H1 (cell line): Measurements from ENCODE around the gene AHRR. TPM values are rescaled to one million over a fixed set of nuclear protein-coding genes. Genes with fewer than 3 reads are reported as not detected.

Experiments used
- CTCF ChIA-PET: fragments of 300-600 bp; sonication (Branson Sonifier 250); formaldehyde crosslinking; loops from one replicate; lab custom pipeline; 2021; ENCODE audit not compliant: partially characterized antibody; lab: Charles Lee
- POLR2A ChIA-PET: fragments of 300-600 bp; sonication (Branson Sonifier 250); formaldehyde crosslinking; loops from one replicate; lab custom pipeline; 2021; ENCODE audit warnings: inconsistent platforms; ENCODE audit not compliant: partially characterized antibody; lab: Charles Lee
- DNase-seq, 2 experiments: peaks; one replicate each; pipeline versions ENCODE4 v3.0.0 to v3.0.0-alpha.2; 2010 to 2022; ENCODE audit warnings: low spot score in 2 of 2, low read depth in 1 of 2, mixed read lengths in 1 of 2
- FAIRE-seq: peaks from 2 replicates; lab custom pipeline; 2011; peaks lifted over from hg19 to GRCh38; lab: Jason Lieb, UNC
- H2AFZ ChIP-seq: 2 replicates; pipeline ENCODE4 v1.8.1; 2012; ENCODE audit warnings: low read length, inconsistent platforms
- H2AK5ac ChIP-seq: 2 replicates; pipeline ENCODE4 v1.6.1; 2013; ENCODE audit warnings: low read depth, low read length
- H2BK120ac ChIP-seq: replicated peaks from 2 replicates; pipeline ENCODE3; 2013; ENCODE audit warnings: low read depth, low read length, inconsistent platforms
- H2BK12ac ChIP-seq: 2 replicates; pipeline ENCODE4 v1.6.1; 2013; ENCODE audit warnings: low read depth, low read length
- H2BK15ac ChIP-seq: 2 replicates; pipeline ENCODE4 v1.6.1; 2013; ENCODE audit warnings: low read length
- H2BK20ac ChIP-seq: 2 replicates; pipeline ENCODE4 v1.6.1; 2013; ENCODE audit warnings: low read length
- H2BK5ac ChIP-seq: 2 replicates; pipeline ENCODE4 v1.6.1; 2013; ENCODE audit warnings: low read depth, low read length
- H3K14ac ChIP-seq: 2 replicates; pipeline ENCODE4 v1.6.1; 2013; ENCODE audit warnings: inconsistent platforms; ENCODE audit not compliant: insufficient read length
- H3K18ac ChIP-seq: 2 replicates; pipeline ENCODE4 v1.6.1; 2013; ENCODE audit warnings: low read length; ENCODE audit errors: extremely low read depth
- H3K23ac ChIP-seq: 2 replicates; pipeline ENCODE4 v1.6.1; 2013; ENCODE audit warnings: inconsistent platforms; ENCODE audit not compliant: insufficient read length
- H3K23me2 ChIP-seq: 2 replicates; pipeline ENCODE4 v1.6.1; 2013; ENCODE audit warnings: low read depth, low read length
- H3K27ac ChIP-seq: 2 replicates; pipeline ENCODE4 v1.6.1; 2011; ENCODE audit warnings: low read depth, low read length, inconsistent platforms
- H3K27me3 ChIP-seq, 4 experiments: replicated peaks in 1 of 4; 1 replicate in 1 of 4; 2 replicates in 3 of 4; pipeline versions ENCODE4 v1.6.1 to v1.8.1; 2011 to 2013; ENCODE audit warnings: low read length in 3 of 4, mild to moderate bottlenecking in 3 of 4, inconsistent platforms in 2 of 4, mixed read lengths in 2 of 4, moderate library complexity in 1 of 4; ENCODE audit not compliant: control insufficient read depth in 3 of 4, insufficient read depth in 3 of 4; ENCODE audit errors: extremely low read depth in 1 of 4
- H3K36me3 ChIP-seq, 4 experiments: 2 replicates each; pipeline versions ENCODE4 v1.6.1 to v1.8.1; 2011 to 2013; ENCODE audit warnings: mild to moderate bottlenecking in 4 of 4, low read length in 3 of 4, moderate library complexity in 2 of 4, control low read depth in 1 of 4, inconsistent platforms in 1 of 4; ENCODE audit not compliant: insufficient read depth in 4 of 4, control insufficient read depth in 2 of 4
- H3K4ac ChIP-seq: replicated peaks from 2 replicates; pipeline ENCODE3; 2013; ENCODE audit warnings: low read length, low read depth, mixed read lengths, inconsistent platforms; ENCODE audit not compliant: insufficient read length
- H3K4me1 ChIP-seq, 4 experiments: replicated peaks in 1 of 4; 1 replicate in 1 of 4; 2 replicates in 3 of 4; pipeline versions ENCODE4 v1.6.1 to v1.8.1; 2011 to 2013; ENCODE audit warnings: low read length in 3 of 4, inconsistent platforms in 2 of 4, mixed read lengths in 1 of 4; ENCODE audit not compliant: insufficient read depth in 4 of 4, control insufficient read depth in 3 of 4
- H3K4me2 ChIP-seq, 2 experiments: 2 replicates each; pipeline versions ENCODE4 v1.6.1 to v1.8.1; 2011 to 2013; ENCODE audit warnings: low read depth in 2 of 2, low read length in 2 of 2, control low read depth in 1 of 2, inconsistent platforms in 1 of 2, mild to moderate bottlenecking in 1 of 2; ENCODE audit not compliant: insufficient read depth in 1 of 2
- H3K4me3 ChIP-seq, 4 experiments: fragments of 200-600, 300-600 bp in 1 of 4; sonication (generic), shearing (Covaris generic), sonication (Bioruptor Twin) in 1 of 4; 2 replicates each; pipeline versions ENCODE4 v1.5.1 to v1.8.1; 2011 to 2016; ENCODE audit warnings: low read length in 4 of 4, low read depth in 3 of 4, control low read depth in 2 of 4, inconsistent platforms in 2 of 4, mild to moderate bottlenecking in 2 of 4, mixed read lengths in 1 of 4, moderate library complexity in 1 of 4; ENCODE audit not compliant: insufficient read depth in 2 of 4; ENCODE audit errors: extremely low read depth in 1 of 4
- H3K56ac ChIP-seq: replicated peaks from 2 replicates; pipeline ENCODE3; 2013; ENCODE audit warnings: low read depth, mild to moderate bottlenecking, mixed read lengths, low read length, inconsistent platforms; ENCODE audit not compliant: insufficient read length
- H3K79me1 ChIP-seq: 2 replicates; pipeline ENCODE4 v1.6.1; 2013; ENCODE audit warnings: low read depth, low read length, control low read depth
- H3K79me2 ChIP-seq, 2 experiments: 2 replicates each; pipeline versions ENCODE4 v1.6.1 to v1.8.1; 2012 to 2013; ENCODE audit warnings: low read length in 2 of 2, mild to moderate bottlenecking in 2 of 2, inconsistent platforms in 1 of 2; ENCODE audit not compliant: insufficient read depth in 2 of 2, control insufficient read depth in 1 of 2
- H3K9ac ChIP-seq, 4 experiments: replicated peaks in 1 of 4; 1 replicate in 1 of 4; 2 replicates in 3 of 4; pipeline versions ENCODE4 v1.6.1 to v1.8.1; 2011 to 2013; ENCODE audit warnings: low read depth in 3 of 4, low read length in 3 of 4, control low read depth in 2 of 4, mild to moderate bottlenecking in 2 of 4, moderate library complexity in 2 of 4, inconsistent platforms in 1 of 4; ENCODE audit errors: extremely low read depth in 1 of 4
- H3K9me3 ChIP-seq, 2 experiments: 2 replicates each; pipeline versions ENCODE4 v1.6.1 to v1.8.1; 2012 to 2013; ENCODE audit warnings: mild to moderate bottlenecking in 2 of 2, moderate library complexity in 2 of 2, control low read depth in 1 of 2, inconsistent platforms in 1 of 2, low read depth in 1 of 2, low read length in 1 of 2, mixed read lengths in 1 of 2; ENCODE audit not compliant: insufficient read depth in 2 of 2
- H4K20me1 ChIP-seq, 2 experiments: replicated peaks in 1 of 2; 2 replicates each; pipeline versions ENCODE3 to v1.8.1; 2011 to 2013; ENCODE audit warnings: inconsistent platforms in 2 of 2, low read length in 2 of 2, mild to moderate bottlenecking in 1 of 2; ENCODE audit not compliant: insufficient read depth in 2 of 2, control insufficient read depth in 1 of 2
- H4K5ac ChIP-seq: 2 replicates; pipeline ENCODE4 v1.6.1; 2013; ENCODE audit warnings: low read length, low read depth, mixed read lengths, inconsistent platforms; ENCODE audit not compliant: insufficient read length
- H4K8ac ChIP-seq: 2 replicates; pipeline ENCODE4 v1.8.0; 2013; ENCODE audit warnings: mild to moderate bottlenecking, moderate library complexity, low read length, inconsistent platforms; ENCODE audit not compliant: insufficient read depth; ENCODE audit errors: extremely low read depth
- H4K91ac ChIP-seq: replicated peaks from 2 replicates; pipeline ENCODE3; 2013; ENCODE audit warnings: low read length, mixed read lengths, inconsistent platforms; ENCODE audit not compliant: insufficient read length
- MAX ChIP-seq: IDR thresholded peaks from 2 replicates; pipeline ENCODE4 v1.6.1; 2012; ENCODE audit warnings: inconsistent platforms
- RAD21 ChIP-seq, 2 experiments: IDR thresholded peaks in 1 of 2; conservative IDR thresholded peaks in 1 of 2; 2 replicates each; pipeline ENCODE4 v1.6.1; 2011; ENCODE audit warnings: low read depth in 2 of 2, low read length in 2 of 2, improper control_type of control experiment in 1 of 2, inconsistent platforms in 1 of 2, mild to moderate bottlenecking in 1 of 2, moderate library complexity in 1 of 2
- USF2 ChIP-seq: IDR thresholded peaks from 2 replicates; pipeline ENCODE4 v1.6.1; 2011; ENCODE audit warnings: low read length, improper control_type of control experiment
- WGBS, 2 experiments: shearing (Covaris generic) in 1 of 2; methylation state at CpG; one replicate each; pipeline versions ENCODE4 v1.1.6 to v1.1.7; 2013 to 2015; ENCODE audit warnings: low lambda C conversion rate in 2 of 2, mixed read lengths in 2 of 2, inconsistent platforms in 1 of 2, low coverage in 1 of 2, missing lambda C conversion rate in 1 of 2; ENCODE audit not compliant: insufficient replicate concordance in 2 of 2, insufficient coverage in 1 of 2, insufficient read length in 1 of 2; ENCODE audit errors: extremely low coverage in 1 of 2, missing lambda C conversion rate in 1 of 2; 5-methylcytosine and 5-hydroxymethylcytosine counted together
- polyA plus RNA-seq, 7 experiments: library from polyadenylated mRNA; depleted of rRNA in 3 of 7; stranded (reverse) in 5 of 7; unstranded in 2 of 7; fragments of >200 nt in 5 of 7; fragments of 200-250 nt in 2 of 7; gene quantifications; 1 replicate in 5 of 7; 2 replicates in 1 of 7; 4 replicates in 1 of 7; pipeline versions ENCODE4 v1.2.1 to v1.2.3, GENCODE V29; 2011 to 2013; ENCODE audit warnings: missing spikeins in 2 of 7, mixed read lengths in 2 of 7
- total RNA-seq: library from RNA; stranded (reverse); fragmentation: NEBNext Ultra II Directional; extraction: Animal tissue kit (Norgen Biotek cat#: 25700); gene quantifications from 2 replicates; pipeline ENCODE4 v1.2.1, GENCODE V29; 2021

The AHRR gene
- total and polyA plus RNA-seq, 2 of the 8 experiments (the other 6 are each of a cell fraction or from before 2014, with no cell fraction given): 0.41 to 0.80 TPM

- no peak overlapping the region for H2AFZ ChIP-seq
- H2BK20ac ChIP-seq: no peak overlapping the region
- no peak overlapping the region for H3K23ac ChIP-seq
- no peaks in the 10 kb centered on the region for H4K20me1 ChIP-seq
- H3K56ac ChIP-seq: no peak overlapping the region
- H2BK5ac ChIP-seq: no peak overlapping the region
- H2AK5ac ChIP-seq: no peak overlapping the region
- no peak overlapping the region for H3K4ac ChIP-seq
- no peak overlapping the region for H3K18ac ChIP-seq
- no peak overlapping the region for H4K5ac ChIP-seq
- H3K4me2 ChIP-seq: no peak overlapping the region
- H3K79me2 ChIP-seq: no peaks in the 10 kb centered on the region
- DNase-seq: no peak
- no peak overlapping the region for H2BK12ac ChIP-seq
- H3K9ac ChIP-seq: no peak overlapping the region
- no peak for FAIRE-seq
- WGBS, 2 experiments: 89% methylated on average over 14 of the region's 18 CpGs; no CpG with 5 or more reads in 1 of the 2 experiments
- no peak overlapping the region for H4K91ac ChIP-seq
- H3K27me3 ChIP-seq: peaks cover 0 to 2% (median 0%) of the 10 kb centered on the region in 4 experiments; a peak in 1 of 7 replicates
- no peaks in the 10 kb centered on the region for H3K36me3 ChIP-seq
- H3K23me2 ChIP-seq: no peaks in the 10 kb centered on the region
- no peaks in the 10 kb centered on the region for H3K79me1 ChIP-seq
- H3K4me3 ChIP-seq: no peak overlapping the region
- H2BK15ac ChIP-seq: no peak overlapping the region
- CTCF ChIA-PET: interaction anchor here (0.7 to 9.1 kb wide), 6 partner anchors 13 to 142 kb away, joined by 3 to 99 read pairs (median 4); no protein-coding TSS in a partner anchor
- no peak overlapping the region for H3K27ac ChIP-seq
- no peak overlapping the region for H3K14ac ChIP-seq
- no peak overlapping the region for H4K8ac ChIP-seq
- no peaks in the 10 kb centered on the region for H3K9me3 ChIP-seq
- peak; percentile 38; the same call in 1 of the 2 replicates for TF ChIP-seq USF2
- TF ChIP-seq RAD21 (IDR thresholded peaks at IDR 0.05 in 1 of 2, conservative IDR thresholded peaks at IDR 0.05 in 1 of 2; ENCODE audit: low read depth in 2 of 2, low read length in 2 of 2): no peak
- TF ChIP-seq MAX: 0 out of 2 replicates have a peak, but pooled peaks have one; percentile 32
- TF ChIP-seq, all 59 proteins: peak for 2
- POLR2A ChIA-PET: interaction anchor here (1.1 kb wide), 1 partner anchor 10 kb away, joined by 3 read pairs; no protein-coding TSS in a partner anchor
- Histone ChIP-seq H3K4me1 (peaks cover 0 to 10% (median 7%) of the 10 kb centered on the region in 4 experiments; a peak in 3 of 7 replicates), H2BK120ac (no peak overlapping the region)
Observed at GRCh38 chr5:418162-419121, 96.9 kb downstream of the AHRR start.
